ENCODE data around the gene EYS.

- TF ChIP-seq CTCF (IDR thresholded peaks at IDR 0.05) (no peak), POLR2A (IDR thresholded peaks at IDR 0.05) (no peak), EP300 (IDR thresholded peaks at IDR 0.05) (no peak), POLR2AphosphoS5 (IDR thresholded peaks at IDR 0.05) (no peak)
Measured at GRCh38 chr6:65436281-65436680, 270.7 kb downstream of the EYS start.

Measured in stomach (tissue), 4 donors.